GM06990 (cell line): ENCODE measurements around the gene SRPK2.

Source experiments
- DNase-seq: peaks from one replicate; pipeline ENCODE4 v3.0.0-alpha.2; 2011; ENCODE audit not compliant: insufficient read length; ENCODE audit errors: extremely low read depth
- H3K27me3 ChIP-seq: replicated peaks from 2 replicates; pipeline ENCODE4 v1.6.0; 2011; ENCODE audit warnings: low read length; ENCODE audit not compliant: control insufficient read depth, insufficient read depth
- H3K36me3 ChIP-seq: 2 replicates; pipeline ENCODE4 v1.5.1; 2011; ENCODE audit warnings: low read length; ENCODE audit not compliant: control insufficient read depth, insufficient read depth
- H3K4me3 ChIP-seq: replicated peaks from 2 replicates; pipeline ENCODE4 v1.5.1; 2011; ENCODE audit warnings: low read depth, mild to moderate bottlenecking, control low read depth, low read length
- TF ChIP-seq, protein P1 (sequence below): IDR thresholded peaks from 2 replicates; pipeline ENCODE4 v1.5.1; 2011; ENCODE audit warnings: low read length, control low read depth, mild to moderate bottlenecking, inconsistent platforms; ENCODE audit not compliant: insufficient read depth, poor library complexity, severe bottlenecking

SRPK2 gene

DNA sequence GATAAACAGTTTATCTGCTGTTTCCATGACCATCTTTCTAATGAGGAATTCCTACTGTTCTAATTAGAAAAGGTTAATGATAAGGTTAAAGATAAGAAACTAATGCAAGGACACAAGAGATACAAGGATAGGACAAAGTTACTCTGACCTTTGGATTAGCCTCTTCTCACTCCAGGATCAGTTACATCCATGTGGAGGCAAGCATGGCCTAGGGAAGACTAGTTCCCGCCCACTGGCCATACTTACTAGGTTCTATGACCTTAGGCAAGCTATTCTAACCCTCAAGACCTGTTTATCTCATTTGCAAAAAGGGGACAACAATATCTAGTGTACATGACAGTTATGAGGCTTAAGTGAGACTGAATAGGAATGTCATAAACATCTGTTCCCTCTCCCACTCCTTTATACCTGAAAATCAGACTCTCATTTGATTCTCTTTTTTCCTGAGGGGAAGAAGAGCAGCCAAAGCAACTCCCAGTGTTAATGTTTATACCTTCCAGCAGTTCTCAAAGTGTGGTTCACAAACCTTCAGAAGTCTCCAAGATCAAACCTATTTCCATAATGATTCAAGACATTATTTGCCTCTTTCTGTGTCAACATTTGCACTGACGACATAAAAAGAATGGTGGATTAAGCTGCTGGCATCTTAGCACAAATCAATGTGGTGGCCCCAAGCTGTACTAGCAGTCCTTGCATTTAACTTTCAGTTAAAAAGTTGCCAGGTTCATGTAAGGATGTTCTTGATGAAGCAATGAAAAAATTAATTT lies 72.0 kb downstream of the SRPK2 start:
- Histone ChIP-seq H3K4me3 (no peak overlapping the region), H3K27me3 (no peaks in the 10 kb centered on the region), H3K36me3 (no peaks in the 10 kb centered on the region)
- DNase-seq: no peak
- TF ChIP-seq, protein P1, sequence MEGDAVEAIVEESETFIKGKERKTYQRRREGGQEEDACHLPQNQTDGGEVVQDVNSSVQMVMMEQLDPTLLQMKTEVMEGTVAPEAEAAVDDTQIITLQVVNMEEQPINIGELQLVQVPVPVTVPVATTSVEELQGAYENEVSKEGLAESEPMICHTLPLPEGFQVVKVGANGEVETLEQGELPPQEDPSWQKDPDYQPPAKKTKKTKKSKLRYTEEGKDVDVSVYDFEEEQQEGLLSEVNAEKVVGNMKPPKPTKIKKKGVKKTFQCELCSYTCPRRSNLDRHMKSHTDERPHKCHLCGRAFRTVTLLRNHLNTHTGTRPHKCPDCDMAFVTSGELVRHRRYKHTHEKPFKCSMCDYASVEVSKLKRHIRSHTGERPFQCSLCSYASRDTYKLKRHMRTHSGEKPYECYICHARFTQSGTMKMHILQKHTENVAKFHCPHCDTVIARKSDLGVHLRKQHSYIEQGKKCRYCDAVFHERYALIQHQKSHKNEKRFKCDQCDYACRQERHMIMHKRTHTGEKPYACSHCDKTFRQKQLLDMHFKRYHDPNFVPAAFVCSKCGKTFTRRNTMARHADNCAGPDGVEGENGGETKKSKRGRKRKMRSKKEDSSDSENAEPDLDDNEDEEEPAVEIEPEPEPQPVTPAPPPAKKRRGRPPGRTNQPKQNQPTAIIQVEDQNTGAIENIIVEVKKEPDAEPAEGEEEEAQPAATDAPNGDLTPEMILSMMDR: no peak

DNA sequence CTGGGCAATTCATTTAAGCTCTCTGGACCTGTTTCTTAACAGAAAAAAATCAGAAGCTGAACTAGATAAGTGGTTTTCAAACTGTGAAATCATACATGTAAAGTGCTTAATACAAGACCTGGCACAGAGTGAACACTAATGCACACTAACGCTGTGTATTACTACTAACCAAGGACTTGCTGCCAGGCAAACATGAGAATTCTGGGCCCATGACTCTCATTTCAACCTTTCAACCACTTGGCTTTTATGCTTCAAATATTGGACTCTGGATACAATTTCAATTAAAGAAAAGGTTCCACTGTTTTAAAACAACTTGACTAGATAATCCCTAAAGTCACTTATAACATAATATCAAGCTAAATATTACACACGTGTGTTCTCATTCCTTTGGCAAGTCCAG lies 73.4 kb downstream of the SRPK2 start:
- H3K36me3 ChIP-seq: no peaks in the 10 kb centered on the region
- no peaks in the 10 kb centered on the region for H3K27me3 ChIP-seq
- TF ChIP-seq, protein P1: no peak
- DNase-seq: no peak
- no peak overlapping the region for H3K4me3 ChIP-seq

DNA sequence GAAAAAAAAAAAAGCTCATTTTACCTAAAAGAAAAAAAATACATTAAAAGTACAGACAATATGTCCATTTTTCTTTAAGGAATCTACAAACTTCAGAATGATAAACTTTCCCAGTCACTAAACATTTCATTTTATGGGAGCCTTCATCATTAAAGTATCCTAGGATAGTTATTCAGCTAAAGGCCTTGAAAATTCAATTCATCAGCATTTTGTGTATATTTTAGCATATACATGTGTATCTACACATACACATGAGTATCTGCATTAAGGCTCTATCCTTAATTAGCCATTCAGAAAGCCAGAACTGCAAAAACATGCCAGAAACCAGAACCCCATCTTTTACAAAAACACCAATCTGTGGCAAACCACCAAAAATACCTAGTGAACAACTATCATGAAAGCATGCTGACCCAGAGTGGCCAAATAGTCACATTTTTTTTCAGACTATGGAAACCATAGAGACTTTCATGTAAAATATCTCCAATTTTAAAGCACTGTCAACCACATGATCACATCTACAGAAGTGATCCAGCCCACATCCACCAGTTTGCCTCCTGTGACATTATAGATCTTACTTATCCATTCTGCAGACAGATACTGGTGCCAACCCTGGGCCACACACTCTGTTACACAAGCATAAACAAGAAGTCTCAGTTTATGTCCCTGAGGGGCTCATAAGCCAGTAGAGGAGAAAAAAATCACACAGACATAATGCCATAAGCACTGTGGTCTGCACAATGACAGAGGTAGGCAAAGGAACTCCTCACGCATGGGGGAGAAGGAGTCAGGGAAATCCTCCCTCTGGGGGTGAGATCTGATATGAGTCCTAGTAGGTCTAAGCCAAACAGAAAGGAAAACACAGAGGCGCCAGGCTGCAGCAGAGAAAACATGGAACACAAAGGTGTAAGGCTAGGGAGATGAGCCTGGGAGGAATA lies 79.2 kb downstream of the SRPK2 start:
- Histone ChIP-seq H3K27me3 (no peaks in the 10 kb centered on the region), H3K4me3 (no peak overlapping the region), H3K36me3 (no peaks in the 10 kb centered on the region)
- TF ChIP-seq, protein P1: no peak
- DNase-seq: no peak

DNA sequence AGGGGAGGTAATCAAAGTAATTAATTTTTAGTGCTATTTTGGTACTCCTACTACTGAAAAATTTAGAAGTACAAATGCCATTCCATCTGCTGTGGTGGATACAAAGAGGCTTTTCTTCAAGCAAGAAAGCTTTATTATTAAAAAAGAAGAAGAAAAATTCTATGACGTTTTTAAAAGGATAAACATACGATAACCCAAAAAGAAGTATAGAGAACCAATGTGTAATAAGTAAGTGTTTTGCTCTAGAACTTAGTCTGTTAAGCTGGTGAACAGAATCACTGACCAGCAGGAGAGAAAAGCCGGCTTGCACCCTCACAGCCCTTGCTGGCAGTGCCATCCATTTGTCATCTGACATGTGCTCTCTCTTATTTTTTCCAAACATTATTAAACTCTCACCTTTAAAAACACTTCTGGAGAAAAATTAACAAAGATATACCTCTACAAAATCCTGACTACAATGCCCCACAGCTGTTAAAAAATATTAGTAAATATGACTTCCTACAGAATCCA lies 81.5 kb downstream of the SRPK2 start:
- Histone ChIP-seq H3K4me3 (no peak overlapping the region), H3K36me3 (no peaks in the 10 kb centered on the region), H3K27me3 (no peaks in the 10 kb centered on the region)
- TF ChIP-seq, protein P1: no peak
- DNase-seq: no peak

DNA sequence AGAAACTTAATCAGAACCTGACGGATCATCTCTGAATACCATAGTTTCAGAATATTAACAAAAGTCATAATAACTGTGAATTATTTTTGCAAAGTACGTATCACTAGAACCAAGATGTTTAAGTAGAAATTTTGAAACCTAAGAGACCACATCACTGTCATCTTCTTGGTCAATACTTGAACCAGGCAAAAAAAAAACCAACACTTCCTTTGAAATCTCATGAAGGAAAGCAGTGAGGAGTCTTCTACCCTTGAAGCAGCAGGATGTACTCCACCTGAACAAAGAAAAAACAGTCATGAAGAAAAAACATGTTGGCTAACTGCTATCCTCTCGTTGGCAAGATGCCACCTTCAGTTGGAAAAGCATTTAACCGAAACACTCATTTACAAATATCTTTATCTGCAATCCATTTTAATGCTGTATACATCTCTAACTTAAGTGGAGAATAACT lies 82.4 kb downstream of the SRPK2 start:
- no peak overlapping the region for H3K4me3 ChIP-seq
- H3K36me3 ChIP-seq: no peaks in the 10 kb centered on the region
- no peak for DNase-seq

More for the DNA sequence above, 82.4 kb downstream of the SRPK2 start:
- TF ChIP-seq, protein P1: no peak
- H3K27me3 ChIP-seq: no peaks in the 10 kb centered on the region
